HG03103 (cell line): Measurements from ENCODE around the gene LRCH1.

Experiments
- ATAC-seq: cut with Tn5 transposase; IDR thresholded peaks from one replicate; pipeline ENCODE4 v1.9.1; 2021; ENCODE audit warnings: low read depth; ENCODE audit not compliant: unreplicated experiment

The LRCH1 gene

GRCh38 chr13:46775385-46776107 is 222.6 kb downstream of the LRCH1 start:
- ATAC-seq: no peak

GRCh38 chr13:46778095-46778494 is 225.1 kb downstream of the LRCH1 start:
- ATAC-seq: no peak

- no peak for ATAC-seq
These were observed 225.9 kb downstream of the LRCH1 start for GRCh38 chr13:46778890-46779289.

- ATAC-seq: no peak
These were observed 229.1 kb downstream of the LRCH1 start for GRCh38 chr13:46782066-46782465.

GRCh38 chr13:46782691-46783090 is 229.7 kb downstream of the LRCH1 start:
- no peak for ATAC-seq

GRCh38 chr13:46783504-46783903 is 230.5 kb downstream of the LRCH1 start:
- ATAC-seq: no peak

GRCh38 chr13:46795321-46795720 is 242.4 kb downstream of the LRCH1 start:
- ATAC-seq: no peak

- ATAC-seq: no peak
These were observed 243.2 kb downstream of the LRCH1 start for GRCh38 chr13:46796129-46796514.

- peak; percentile 91 for ATAC-seq
These were observed 243.8 kb downstream of the LRCH1 start, which contains the start of gene ESD for GRCh38 chr13:46796515-46797474. Gene ESD (minus strand): TSS chr13:46797161. CDS start chr13:46791413, 5,748 bp downstream.

GRCh38 chr13:46797501-46798237 is 244.7 kb downstream of the LRCH1 start:
- ATAC-seq: no peak

- no peak for ATAC-seq
These were observed 246.2 kb downstream of the LRCH1 start for GRCh38 chr13:46799139-46799538.

- no peak for ATAC-seq
These were observed 248.9 kb downstream of the LRCH1 start for GRCh38 chr13:46801858-46802257.
